DND-41 (cell line): Measurements from ENCODE around the gene LBHD2.

ENCODE experiments used
- EZH2 ChIP-seq: IDR thresholded peaks from 3 replicates; pipeline ENCODE4 v1.6.1; 2012; ENCODE audit warnings: borderline replicate concordance, low read depth, mild to moderate bottlenecking, moderate library complexity, low read length, inconsistent platforms; ENCODE audit not compliant: severe bottlenecking
- TF ChIP-seq, protein P1 (sequence below): IDR thresholded peaks from 2 replicates; pipeline ENCODE4 v1.5.1; 2012; ENCODE audit warnings: borderline replicate concordance, low read length, moderate library complexity, mild to moderate bottlenecking; ENCODE audit not compliant: poor library complexity, severe bottlenecking; ENCODE audit errors: extremely low read depth

DNA sequence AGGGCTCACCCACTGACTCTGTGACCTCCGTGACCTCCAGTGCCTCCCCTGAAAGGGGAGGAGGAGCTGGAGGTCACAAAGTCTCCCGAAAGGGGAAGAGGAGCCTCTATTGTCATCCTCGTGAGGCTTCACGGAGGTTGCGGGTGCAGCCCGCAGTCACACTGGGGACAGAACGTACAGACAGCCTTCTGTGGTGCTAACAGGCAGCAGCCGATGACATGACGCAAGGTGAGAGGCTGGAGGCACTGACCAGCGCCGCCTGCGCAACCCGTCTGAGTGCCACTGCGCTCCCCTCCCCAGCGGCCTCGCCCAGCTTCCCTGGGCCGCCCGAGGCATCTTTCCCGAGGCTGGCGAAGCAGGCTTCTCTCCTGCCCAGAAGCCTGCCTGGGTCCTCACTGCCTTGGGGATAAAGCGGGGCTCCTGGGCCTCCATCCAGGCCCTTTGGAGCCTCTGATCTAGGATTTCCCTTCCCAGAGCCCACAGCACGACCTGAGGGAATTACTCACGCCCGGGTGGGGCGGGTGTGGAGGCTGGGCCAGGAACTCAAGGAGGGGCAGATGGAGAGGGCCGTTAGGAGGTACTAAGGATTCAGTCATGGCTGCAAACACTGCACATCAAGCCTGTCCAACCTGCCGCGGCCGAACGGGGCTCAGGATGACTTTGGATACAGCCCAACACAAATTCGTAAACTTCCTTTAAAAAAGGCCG is 12.3 kb upstream of the LBHD2 start:
- TF ChIP-seq, protein P1, sequence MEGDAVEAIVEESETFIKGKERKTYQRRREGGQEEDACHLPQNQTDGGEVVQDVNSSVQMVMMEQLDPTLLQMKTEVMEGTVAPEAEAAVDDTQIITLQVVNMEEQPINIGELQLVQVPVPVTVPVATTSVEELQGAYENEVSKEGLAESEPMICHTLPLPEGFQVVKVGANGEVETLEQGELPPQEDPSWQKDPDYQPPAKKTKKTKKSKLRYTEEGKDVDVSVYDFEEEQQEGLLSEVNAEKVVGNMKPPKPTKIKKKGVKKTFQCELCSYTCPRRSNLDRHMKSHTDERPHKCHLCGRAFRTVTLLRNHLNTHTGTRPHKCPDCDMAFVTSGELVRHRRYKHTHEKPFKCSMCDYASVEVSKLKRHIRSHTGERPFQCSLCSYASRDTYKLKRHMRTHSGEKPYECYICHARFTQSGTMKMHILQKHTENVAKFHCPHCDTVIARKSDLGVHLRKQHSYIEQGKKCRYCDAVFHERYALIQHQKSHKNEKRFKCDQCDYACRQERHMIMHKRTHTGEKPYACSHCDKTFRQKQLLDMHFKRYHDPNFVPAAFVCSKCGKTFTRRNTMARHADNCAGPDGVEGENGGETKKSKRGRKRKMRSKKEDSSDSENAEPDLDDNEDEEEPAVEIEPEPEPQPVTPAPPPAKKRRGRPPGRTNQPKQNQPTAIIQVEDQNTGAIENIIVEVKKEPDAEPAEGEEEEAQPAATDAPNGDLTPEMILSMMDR, result no peak
- no peak for TF ChIP-seq EZH2
